HG03469 (cell line): ENCODE measurements around the gene STXBP4.

Experiments
- ATAC-seq: cut with Tn5 transposase; IDR thresholded peaks from one replicate; pipeline ENCODE4 v1.9.1; 2021; ENCODE audit warnings: mild to moderate bottlenecking, moderate library complexity, moderate number of reproducible peaks; ENCODE audit not compliant: unreplicated experiment

Gene STXBP4

GRCh38 chr17:54969658-54970572 lies 1.4 kb downstream of the STXBP4 start:
- no peak for ATAC-seq

GRCh38 chr17:54971147-54971546 lies 2.6 kb downstream of the STXBP4 start:
- ATAC-seq: no peak

GRCh38 chr17:54971901-54972300 lies 3.3 kb downstream of the STXBP4 start:
- no peak for ATAC-seq

GRCh38 chr17:54972406-54973138 lies 4.0 kb downstream of the STXBP4 start:
- ATAC-seq: no peak

- ATAC-seq: no peak
These were observed 6.2 kb downstream of the STXBP4 start for GRCh38 chr17:54974759-54975158.

- no peak for ATAC-seq
These were observed 7.8 kb downstream of the STXBP4 start for GRCh38 chr17:54976316-54976715.

GRCh38 chr17:54977744-54978143 lies 9.2 kb downstream of the STXBP4 start:
- no peak for ATAC-seq

GRCh38 chr17:54979657-54980056 lies 11.1 kb downstream of the STXBP4 start:
- no peak for ATAC-seq

- ATAC-seq: no peak
These were observed 11.8 kb downstream of the STXBP4 start for GRCh38 chr17:54980375-54980774.

- no peak for ATAC-seq
These were observed 13.8 kb downstream of the STXBP4 start for GRCh38 chr17:54982399-54982798.

GRCh38 chr17:54983260-54983659 lies 14.7 kb downstream of the STXBP4 start:
- ATAC-seq: peak; percentile 60

GRCh38 chr17:54985476-54985875 lies 16.9 kb downstream of the STXBP4 start:
- no peak for ATAC-seq

- ATAC-seq: no peak
These were observed 21.6 kb downstream of the STXBP4 start for GRCh38 chr17:54990118-54990517.

- ATAC-seq: no peak
These were observed 23.0 kb downstream of the STXBP4 start for GRCh38 chr17:54991567-54991966.

- no peak for ATAC-seq
These were observed 24.5 kb downstream of the STXBP4 start for GRCh38 chr17:54992797-54993639.

GRCh38 chr17:54996441-54996840 lies 27.9 kb downstream of the STXBP4 start:
- ATAC-seq: no peak

GRCh38 chr17:55002458-55002857 lies 33.9 kb downstream of the STXBP4 start:
- no peak for ATAC-seq

- ATAC-seq: no peak
These were observed 35.9 kb downstream of the STXBP4 start for GRCh38 chr17:55004484-55004883.

GRCh38 chr17:55005520-55005919 lies 37.0 kb downstream of the STXBP4 start:
- ATAC-seq: peak; percentile 65

- ATAC-seq: no peak
These were observed 55.1 kb downstream of the STXBP4 start for GRCh38 chr17:55023626-55024025.

GRCh38 chr17:55037828-55038227 lies 69.3 kb downstream of the STXBP4 start:
- ATAC-seq: peak; percentile 98
